A549 (cell line): ENCODE measurements around the gene EFCAB11. TPM values are rescaled to one million over a fixed set of nuclear protein-coding genes. Genes with fewer than 3 reads are reported as not detected.

ENCODE experiments used
- ATAC-seq, 2 experiments: fragments of 200-7000 bp in 1 of 2; fragments of >200 bp in 1 of 2; cut with Nextera tagmentation in 1 of 2; cut with Tn5 transposase in 1 of 2; 3 replicates each; pipeline versions ENCODE4 v1.8.0 to v1.9.1; 2018 to 2020; ENCODE audit warnings: mild to moderate bottlenecking in 1 of 2, moderate library complexity in 1 of 2
- CTCF ChIA-PET: fragments of 300-600 bp; sonication (Branson Sonifier 250); formaldehyde crosslinking; extraction: SDS; loops from one replicate; lab custom pipeline; 2021; ENCODE audit warnings: antibody characterized with exemption, inconsistent platforms; lab: Yijun Ruan, JAX
- POLR2A ChIA-PET: fragments of 350-600 bp; formaldehyde crosslinking; extraction: SDS; loops from one replicate; lab custom pipeline; 2021; ENCODE audit warnings: antibody characterized with exemption, inconsistent platforms; lab: Yijun Ruan, JAX
- DNase-seq, 2 experiments: peaks; one replicate each; pipeline versions ENCODE4 v3.0.0 to v3.0.0-alpha.2; 2011 to 2016; ENCODE audit warnings: low read depth in 1 of 2, low spot score in 1 of 2
- FAIRE-seq: peaks from 2 replicates; lab custom pipeline; 2011; peaks lifted over from hg19 to GRCh38; lab: Jason Lieb, UNC
- H3K27ac ChIP-seq, 2 experiments: fragments of >200 bp; sonication (Bioruptor Twin); formaldehyde crosslinking; 3 replicates each; pipeline ENCODE4 v1.5.1; 2016 to 2017
- H3K4me1 ChIP-seq: fragments of >200 bp; sonication (Bioruptor Twin); formaldehyde crosslinking; 3 replicates; pipeline ENCODE4 v1.6.1; 2016
- H3K4me2 ChIP-seq: fragments of >200 bp; sonication (Bioruptor Twin); formaldehyde crosslinking; 3 replicates; pipeline ENCODE4 v1.6.1; 2016
- H3K4me3 ChIP-seq: fragments of >200 bp; sonication (Bioruptor Twin); formaldehyde crosslinking; 3 replicates; pipeline ENCODE4 v1.5.1; 2016
- H3K9me3 ChIP-seq: fragments of >200 bp; sonication (Bioruptor Twin); formaldehyde crosslinking; 3 replicates; pipeline ENCODE4 v1.6.1; 2016
- CBX2 ChIP-seq: fragments of 200-600 bp; sonication (generic); IDR thresholded peaks from 2 replicates; pipeline ENCODE4 v1.6.1; 2016; ENCODE audit warnings: low read depth, mild to moderate bottlenecking, borderline replicate concordance
- CBX8 ChIP-seq: fragments of 200-600 bp; sonication (generic); IDR thresholded peaks from 2 replicates; pipeline ENCODE4 v1.6.1; 2016
- CEBPB ChIP-seq, 2 experiments: fragments of >200 bp in 1 of 2; sonication (Bioruptor Twin) in 1 of 2; formaldehyde crosslinking in 1 of 2; IDR thresholded peaks; 2 replicates each; pipeline ENCODE4 v1.6.1; 2012 to 2016
- CHD2 ChIP-seq: fragments of 150-350 bp; IDR thresholded peaks from 2 replicates; pipeline ENCODE4 v1.6.1; 2014; ENCODE audit warnings: low read length; ENCODE audit not compliant: partially characterized antibody
- FOSL2 ChIP-seq, 2 experiments: fragments of 450-650 bp in 1 of 2; fragments of >200 bp in 1 of 2; sonication (Bioruptor Twin) in 1 of 2; formaldehyde crosslinking; IDR thresholded peaks; 2 replicates each; pipeline versions ENCODE4 v1.5.0 to v1.6.1; 2016 to 2020; ENCODE audit warnings: mild to moderate bottlenecking in 1 of 2, moderate library complexity in 1 of 2
- FOXS1 ChIP-seq: fragments of 250-450 bp; sonication (Bioruptor Pico); IDR thresholded peaks from 2 replicates; pipeline ENCODE4 v1.5.0; 2020; ENCODE audit warnings: mild to moderate bottlenecking, moderate library complexity
- GATA3 ChIP-seq: IDR thresholded peaks from 2 replicates; pipeline ENCODE4 v1.6.1; 2012; ENCODE audit warnings: borderline replicate concordance
- HEYL ChIP-seq: fragments of 250-450 bp; sonication (Bioruptor Pico); IDR thresholded peaks from 2 replicates; pipeline ENCODE4 v1.8.0; 2021; ENCODE audit warnings: mild to moderate bottlenecking, moderate library complexity
- JUN ChIP-seq, 2 experiments: fragments of >200 bp; sonication (Bioruptor Twin); formaldehyde crosslinking; IDR thresholded peaks; 2 replicates in 1 of 2; 3 replicates in 1 of 2; pipeline ENCODE4 v1.6.1; 2016 to 2017
- KDM1A ChIP-seq: fragments of 200-600 bp; sonication (generic); IDR thresholded peaks from 2 replicates; pipeline ENCODE4 v1.6.1; 2016; ENCODE audit warnings: low read depth, mild to moderate bottlenecking
- MAFK ChIP-seq: fragments of 450-650 bp; IDR thresholded peaks from 2 replicates; pipeline ENCODE4 v1.6.1; 2014; ENCODE audit not compliant: partially characterized antibody
- NFE2L2 ChIP-seq: fragments of 150-350 bp; conservative IDR thresholded peaks from 2 replicates; pipeline ENCODE4 v1.6.1; 2014; ENCODE audit warnings: low read length
- PHF8 ChIP-seq: fragments of 200-600 bp; sonication (generic); IDR thresholded peaks from 2 replicates; pipeline ENCODE4 v1.6.1; 2016; ENCODE audit warnings: low read depth, mild to moderate bottlenecking, antibody characterized with exemption, moderate library complexity, borderline replicate concordance
- POLR2A ChIP-seq: IDR thresholded peaks from 2 replicates; pipeline ENCODE4 v1.6.1; 2012; ENCODE audit warnings: mild to moderate bottlenecking, low read length
- POLR2AphosphoS2 ChIP-seq: conservative IDR thresholded peaks from 2 replicates; pipeline ENCODE4 v1.6.1; 2012; ENCODE audit warnings: low read length, improper control_type of control experiment, inconsistent platforms
- SREBF2 ChIP-seq: fragments of 450-650 bp; IDR thresholded peaks from 2 replicates; pipeline ENCODE4 v1.6.1; 2014; ENCODE audit warnings: mild to moderate bottlenecking, moderate library complexity
- ZNF302 ChIP-seq: fragments of 250-450 bp; sonication (Bioruptor Pico); IDR thresholded peaks from 2 replicates; pipeline ENCODE4 v1.9.0; 2021; ENCODE audit warnings: inconsistent platforms, mild to moderate bottlenecking, moderate library complexity
- ZSCAN20 ChIP-seq: fragments of 250-450 bp; sonication (Bioruptor Pico); IDR thresholded peaks from 2 replicates; pipeline ENCODE4 v1.8.0; 2022; ENCODE audit warnings: mild to moderate bottlenecking, moderate library complexity
- WGBS: methylation state at CpG from one replicate; pipeline ENCODE4 v1.1.6; 2017; ENCODE audit errors: missing lambda C conversion rate; 5-methylcytosine and 5-hydroxymethylcytosine counted together
- polyA plus RNA-seq, 4 experiments: library from polyadenylated mRNA; depleted of rRNA in 3 of 4; stranded (reverse); fragments of >200 nt; fragmentation: RNase III in 1 of 4; extraction: RNeasy Plus Mini Kit Qiagen cat#74134 plus additional on column Dnase treatment in 1 of 4; gene quantifications; 2 replicates in 3 of 4; 3 replicates in 1 of 4; pipeline ENCODE4 v1.2.3, GENCODE V29; 2011 to 2017
- TF ChIP-seq, protein P1 (sequence below): fragments of >200 bp; sonication (Bioruptor Twin); formaldehyde crosslinking; IDR thresholded peaks from 3 replicates; pipeline ENCODE4 v1.6.1; 2016
- TF ChIP-seq, protein P2 (sequence below): IDR thresholded peaks from 2 replicates; pipeline ENCODE4 v1.6.1; 2012; ENCODE audit warnings: low read depth, borderline replicate concordance
- TF ChIP-seq, protein P3 (sequence below): IDR thresholded peaks from 2 replicates; pipeline ENCODE4 v1.6.1; 2012
- TF ChIP-seq, protein P4 (sequence below): IDR thresholded peaks from 2 replicates; pipeline ENCODE4 v1.6.1; 2012
- TF ChIP-seq, protein P5 (sequence below): fragments of 450-650 bp; IDR thresholded peaks from 2 replicates; pipeline ENCODE4 v1.6.1; 2014; ENCODE audit warnings: antibody characterized with exemption

EFCAB11 gene
- polyA plus RNA-seq, 2 of the 4 experiments (the other 2 are of a cell fraction): 18.8 to 19.6 TPM

DNA sequence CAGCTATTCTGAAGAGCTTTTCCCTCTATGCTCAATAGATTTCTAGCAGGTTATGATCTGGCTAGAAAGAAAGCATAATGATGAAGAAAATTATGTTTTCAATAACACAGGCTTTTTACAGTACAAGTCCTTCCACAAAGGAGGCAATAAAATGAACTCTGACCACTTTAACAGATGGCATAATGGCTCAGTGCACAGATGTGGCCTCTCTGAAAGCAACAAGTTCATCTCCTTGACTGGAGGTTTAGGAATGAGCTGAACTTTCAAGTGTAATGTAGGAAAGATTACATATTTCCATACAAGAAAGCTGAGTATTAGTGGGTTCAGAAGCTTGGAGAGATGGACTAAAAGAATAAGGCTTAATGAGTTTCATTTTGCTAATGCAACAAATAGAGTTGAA lies 147.4 kb downstream of the EFCAB11 start:
- Histone ChIP-seq H3K4me3 (no peak overlapping the region), H3K27ac (no peak overlapping the region), H3K4me1 (no peaks in the 10 kb centered on the region), H3K9me3 (no peaks in the 10 kb centered on the region), H3K4me2 (no peak overlapping the region)
- no peak for FAIRE-seq
- ChIA-PET POLR2A (no interaction called here), CTCF (interaction anchor here (1.0 kb wide), 1 partner anchor 108 kb away, joined by 3 read pairs; no protein-coding TSS in a partner anchor)
- DNase-seq: no peak
- no peak for ATAC-seq
- TF ChIP-seq CBX8 (no peak), PHF8 (no peak), FOSL2 (IDR thresholded peaks at IDR 0.05) (no peak), FOSL2 (CRISPR knock-in tag; IDR thresholded peaks at IDR 0.05) (no peak), MAFK (no peak), POLR2A (no peak)
- TF ChIP-seq, protein P1, sequence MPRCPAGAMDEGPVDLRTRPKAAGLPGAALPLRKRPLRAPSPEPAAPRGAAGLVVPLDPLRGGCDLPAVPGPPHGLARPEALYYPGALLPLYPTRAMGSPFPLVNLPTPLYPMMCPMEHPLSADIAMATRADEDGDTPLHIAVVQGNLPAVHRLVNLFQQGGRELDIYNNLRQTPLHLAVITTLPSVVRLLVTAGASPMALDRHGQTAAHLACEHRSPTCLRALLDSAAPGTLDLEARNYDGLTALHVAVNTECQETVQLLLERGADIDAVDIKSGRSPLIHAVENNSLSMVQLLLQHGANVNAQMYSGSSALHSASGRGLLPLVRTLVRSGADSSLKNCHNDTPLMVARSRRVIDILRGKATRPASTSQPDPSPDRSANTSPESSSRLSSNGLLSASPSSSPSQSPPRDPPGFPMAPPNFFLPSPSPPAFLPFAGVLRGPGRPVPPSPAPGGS: no peak
- TF ChIP-seq, protein P2, sequence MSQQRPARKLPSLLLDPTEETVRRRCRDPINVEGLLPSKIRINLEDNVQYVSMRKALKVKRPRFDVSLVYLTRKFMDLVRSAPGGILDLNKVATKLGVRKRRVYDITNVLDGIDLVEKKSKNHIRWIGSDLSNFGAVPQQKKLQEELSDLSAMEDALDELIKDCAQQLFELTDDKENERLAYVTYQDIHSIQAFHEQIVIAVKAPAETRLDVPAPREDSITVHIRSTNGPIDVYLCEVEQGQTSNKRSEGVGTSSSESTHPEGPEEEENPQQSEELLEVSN: no peak

DNA sequence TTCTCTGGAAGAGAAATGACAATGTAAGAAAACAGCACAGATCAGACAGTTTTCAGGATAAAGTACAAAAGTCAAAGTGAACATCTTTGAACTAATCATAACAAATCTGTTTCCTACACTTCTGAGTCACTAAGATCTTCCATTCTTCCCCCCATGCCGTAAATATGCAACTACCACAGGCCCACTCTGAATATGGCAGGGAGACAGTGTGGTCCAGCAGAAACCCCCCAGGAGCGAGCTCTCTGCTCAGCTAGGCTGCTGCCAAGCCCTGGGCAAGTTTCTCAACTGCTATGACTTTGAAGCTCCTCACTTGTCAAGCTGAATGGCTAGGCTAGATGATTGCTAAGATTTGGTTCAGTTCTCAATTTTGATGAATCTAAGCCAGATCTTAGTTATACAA lies 148.1 kb downstream of the EFCAB11 start:
- no peak for TF ChIP-seq NFE2L2
- TF ChIP-seq, protein P3, sequence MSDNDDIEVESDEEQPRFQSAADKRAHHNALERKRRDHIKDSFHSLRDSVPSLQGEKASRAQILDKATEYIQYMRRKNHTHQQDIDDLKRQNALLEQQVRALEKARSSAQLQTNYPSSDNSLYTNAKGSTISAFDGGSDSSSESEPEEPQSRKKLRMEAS: no peak
- TF ChIP-seq FOSL2 (IDR thresholded peaks at IDR 0.05): no peak
- TF ChIP-seq FOSL2 (CRISPR knock-in tag; IDR thresholded peaks at IDR 0.05): no peak
- TF ChIP-seq CEBPB (IDR thresholded peaks at IDR 0.05): no peak
- TF ChIP-seq JUN (IDR thresholded peaks at IDR 0.05): no peak
- TF ChIP-seq, protein P4, sequence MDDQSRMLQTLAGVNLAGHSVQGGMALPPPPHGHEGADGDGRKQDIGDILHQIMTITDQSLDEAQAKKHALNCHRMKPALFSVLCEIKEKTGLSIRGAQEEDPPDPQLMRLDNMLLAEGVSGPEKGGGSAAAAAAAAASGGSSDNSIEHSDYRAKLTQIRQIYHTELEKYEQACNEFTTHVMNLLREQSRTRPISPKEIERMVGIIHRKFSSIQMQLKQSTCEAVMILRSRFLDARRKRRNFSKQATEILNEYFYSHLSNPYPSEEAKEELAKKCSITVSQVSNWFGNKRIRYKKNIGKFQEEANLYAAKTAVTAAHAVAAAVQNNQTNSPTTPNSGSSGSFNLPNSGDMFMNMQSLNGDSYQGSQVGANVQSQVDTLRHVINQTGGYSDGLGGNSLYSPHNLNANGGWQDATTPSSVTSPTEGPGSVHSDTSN: no peak
- TF ChIP-seq GATA3: no peak
- TF ChIP-seq, protein P5, sequence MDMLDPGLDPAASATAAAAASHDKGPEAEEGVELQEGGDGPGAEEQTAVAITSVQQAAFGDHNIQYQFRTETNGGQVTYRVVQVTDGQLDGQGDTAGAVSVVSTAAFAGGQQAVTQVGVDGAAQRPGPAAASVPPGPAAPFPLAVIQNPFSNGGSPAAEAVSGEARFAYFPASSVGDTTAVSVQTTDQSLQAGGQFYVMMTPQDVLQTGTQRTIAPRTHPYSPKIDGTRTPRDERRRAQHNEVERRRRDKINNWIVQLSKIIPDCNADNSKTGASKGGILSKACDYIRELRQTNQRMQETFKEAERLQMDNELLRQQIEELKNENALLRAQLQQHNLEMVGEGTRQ: no peak
- no peak for TF ChIP-seq POLR2A
- no peak for TF ChIP-seq CBX2
- no peak for TF ChIP-seq ZSCAN20 (CRISPR knock-in tag)
- no peak for TF ChIP-seq HEYL
- no peak for TF ChIP-seq CHD2
- no peak for TF ChIP-seq FOXS1
- no peak for TF ChIP-seq KDM1A
- TF ChIP-seq POLR2AphosphoS2: no peak
- TF ChIP-seq SREBF2: no peak
- no peak for TF ChIP-seq ZNF302 (CRISPR knock-in tag)
- TF ChIP-seq PHF8: no peak
- TF ChIP-seq, all 56 proteins: peak for 0
- Histone ChIP-seq H3K27ac (no peak overlapping the region), H3K4me1 (no peaks in the 10 kb centered on the region), H3K9me3 (no peaks in the 10 kb centered on the region), H3K4me3 (no peak overlapping the region), H3K4me2 (no peak overlapping the region)
- WGBS: 49% methylated on average over 2 of the region's 2 CpGs
- ChIA-PET CTCF (interaction anchor here (1.1 to 1.2 kb wide), 2 partner anchors 9 to 766 kb away, joined by 3 to 6 read pairs; no protein-coding TSS in a partner anchor), POLR2A (no interaction called here)
- FAIRE-seq (no peak), DNase-seq (no peak), ATAC-seq (no peak)
